WTC11 (cell line): ENCODE results near the gene NECAB2. TPM values are rescaled to one million over a fixed set of nuclear protein-coding genes. Genes with fewer than 3 reads are reported as not detected.
A peak's percentile ranks its signal among the peaks of the same experiment; 100 is the strongest.

Source experiments
- ATAC-seq: fragments of 200-7000 bp; cut with Tn5 transposase; 2 replicates; pipeline ENCODE4 v1.10.0; 2021; ENCODE audit warnings: mild to moderate bottlenecking, moderate library complexity
- CTCF ChIA-PET: fragments of 300-600 bp; sonication (Branson Sonifier 250); formaldehyde crosslinking; loops from one replicate; lab custom pipeline; 2021; ENCODE audit warnings: antibody characterized with exemption; lab: Charles Lee
- POLR2A ChIA-PET: fragments of 350-600 bp; sonication (Branson Sonifier 250); formaldehyde crosslinking; loops from one replicate; lab custom pipeline; 2021; ENCODE audit warnings: antibody characterized with exemption; lab: Charles Lee
- DNase-seq: peaks from one replicate; pipeline ENCODE4 v3.0.0; 2021; ENCODE audit warnings: low spot score
- H3K27ac Mint-ChIP-seq: 2 replicates; pipeline ENCODE4 v1.8.0; 2021; ENCODE audit warnings: mixed read lengths
- H3K27me3 Mint-ChIP-seq: 2 replicates; pipeline ENCODE4 v1.8.0; 2021; ENCODE audit warnings: low read depth, mild to moderate bottlenecking, moderate library complexity, mixed read lengths
- H3K36me3 Mint-ChIP-seq: 2 replicates; pipeline ENCODE4 v1.8.0; 2021; ENCODE audit warnings: mixed read lengths
- H3K4me1 Mint-ChIP-seq: 2 replicates; pipeline ENCODE4 v1.8.0; 2022; ENCODE audit warnings: mixed read lengths
- H3K4me3 Mint-ChIP-seq: 2 replicates; pipeline ENCODE4 v1.8.0; 2021; ENCODE audit warnings: mild to moderate bottlenecking, moderate library complexity, mixed read lengths
- H3K9me3 Mint-ChIP-seq: 2 replicates; pipeline ENCODE4 v1.8.0; 2021; ENCODE audit warnings: mixed read lengths
- CREB1 ChIP-seq: sonication (generic); formaldehyde crosslinking; IDR thresholded peaks from 2 replicates; pipeline ENCODE4 v1.8.0; 2023; ENCODE audit warnings: mild to moderate bottlenecking, missing genetic modification reagents
- E2F5 ChIP-seq: sonication (generic); formaldehyde crosslinking; IDR thresholded peaks from 2 replicates; pipeline ENCODE4 v1.8.1; 2022; ENCODE audit warnings: mild to moderate bottlenecking, moderate library complexity, missing genetic modification reagents
- ETV6 ChIP-seq: sonication (generic); formaldehyde crosslinking; IDR thresholded peaks from 2 replicates; pipeline ENCODE4 v1.8.1; 2022; ENCODE audit warnings: mild to moderate bottlenecking, missing genetic modification reagents
- FOXJ3 ChIP-seq: sonication (generic); formaldehyde crosslinking; IDR thresholded peaks from 2 replicates; pipeline ENCODE4 v1.9.0; 2021; ENCODE audit warnings: missing genetic modification reagents, mild to moderate bottlenecking, borderline replicate concordance
- IRF2 ChIP-seq: sonication (generic); formaldehyde crosslinking; IDR thresholded peaks from 2 replicates; pipeline ENCODE4 v1.8.0; 2022; ENCODE audit warnings: low read depth, missing genetic modification reagents, borderline replicate concordance
- JUN ChIP-seq: sonication (generic); formaldehyde crosslinking; IDR thresholded peaks from 2 replicates; pipeline ENCODE4 v1.8.0; 2023; ENCODE audit warnings: mild to moderate bottlenecking, missing genetic modification reagents
- MXD4 ChIP-seq: fragments of 250-450 bp; sonication (Bioruptor Pico); IDR thresholded peaks from 2 replicates; pipeline ENCODE4 v1.8.0; 2021; ENCODE audit warnings: mild to moderate bottlenecking, moderate library complexity, borderline replicate concordance
- STAT6 ChIP-seq: sonication (generic); formaldehyde crosslinking; conservative IDR thresholded peaks from 2 replicates; pipeline ENCODE4 v1.8.1; 2023; ENCODE audit warnings: mild to moderate bottlenecking, low read depth, missing genetic modification reagents, moderate library complexity
- TEAD4 ChIP-seq: sonication (generic); formaldehyde crosslinking; IDR thresholded peaks from 2 replicates; pipeline ENCODE4 v1.8.0; 2022; ENCODE audit warnings: mild to moderate bottlenecking, missing genetic modification reagents
- TP53 ChIP-seq: sonication (generic); formaldehyde crosslinking; IDR thresholded peaks from 2 replicates; pipeline ENCODE4 v1.8.1; 2023; ENCODE audit warnings: mild to moderate bottlenecking, missing genetic modification reagents
- ZBTB21 ChIP-seq: sonication (generic); formaldehyde crosslinking; IDR thresholded peaks from 2 replicates; pipeline ENCODE4 v1.8.1; 2023; ENCODE audit warnings: mild to moderate bottlenecking, missing genetic modification reagents, borderline replicate concordance
- ZMAT4 ChIP-seq: fragments of 250-450 bp; sonication (Bioruptor Pico); IDR thresholded peaks from 2 replicates; pipeline ENCODE4 v1.9.0; 2021; ENCODE audit warnings: mild to moderate bottlenecking
- ZNF317 ChIP-seq: sonication (generic); formaldehyde crosslinking; IDR thresholded peaks from 2 replicates; pipeline ENCODE4 v1.8.1; 2023; ENCODE audit warnings: low read depth, mild to moderate bottlenecking, moderate library complexity, missing genetic modification reagents, borderline replicate concordance
- ZNF416 ChIP-seq: fragments of 250-450 bp; sonication (Bioruptor Pico); IDR thresholded peaks from 2 replicates; pipeline ENCODE4 v1.9.0; 2021; ENCODE audit warnings: mild to moderate bottlenecking, inconsistent platforms
- ZNF425 ChIP-seq: fragments of 250-450 bp; sonication (Bioruptor Pico); conservative IDR thresholded peaks from 2 replicates; pipeline ENCODE4 v1.9.0; 2021; ENCODE audit warnings: mild to moderate bottlenecking
- ZNF532 ChIP-seq: fragments of 250-450 bp; sonication (Bioruptor Pico); IDR thresholded peaks from 2 replicates; pipeline ENCODE4 v1.9.0; 2021; ENCODE audit warnings: mild to moderate bottlenecking, borderline replicate concordance
- ZNF671 ChIP-seq: fragments of 250-450 bp; sonication (Bioruptor Pico); IDR thresholded peaks from 2 replicates; pipeline ENCODE4 v1.8.0; 2021; ENCODE audit warnings: mild to moderate bottlenecking
- total RNA-seq: library from RNA; stranded (reverse); gene quantifications from 3 replicates; pipeline ENCODE4 v1.2.3, GENCODE V29; 2021
- TF ChIP-seq, protein P1 (sequence below): fragments of 250-450 bp; sonication (Bioruptor Pico); IDR thresholded peaks from 2 replicates; pipeline ENCODE4 v1.9.0; 2021; ENCODE audit warnings: moderate library complexity, mild to moderate bottlenecking, inconsistent platforms, borderline replicate concordance
- TF ChIP-seq, protein P2 (sequence below): sonication (generic); formaldehyde crosslinking; IDR thresholded peaks from 2 replicates; pipeline ENCODE4 v1.8.1; 2023; ENCODE audit warnings: mild to moderate bottlenecking, missing genetic modification reagents

Gene NECAB2
- total RNA-seq, 1 experiment from 2014 or later: 2.9 TPM

DNA sequence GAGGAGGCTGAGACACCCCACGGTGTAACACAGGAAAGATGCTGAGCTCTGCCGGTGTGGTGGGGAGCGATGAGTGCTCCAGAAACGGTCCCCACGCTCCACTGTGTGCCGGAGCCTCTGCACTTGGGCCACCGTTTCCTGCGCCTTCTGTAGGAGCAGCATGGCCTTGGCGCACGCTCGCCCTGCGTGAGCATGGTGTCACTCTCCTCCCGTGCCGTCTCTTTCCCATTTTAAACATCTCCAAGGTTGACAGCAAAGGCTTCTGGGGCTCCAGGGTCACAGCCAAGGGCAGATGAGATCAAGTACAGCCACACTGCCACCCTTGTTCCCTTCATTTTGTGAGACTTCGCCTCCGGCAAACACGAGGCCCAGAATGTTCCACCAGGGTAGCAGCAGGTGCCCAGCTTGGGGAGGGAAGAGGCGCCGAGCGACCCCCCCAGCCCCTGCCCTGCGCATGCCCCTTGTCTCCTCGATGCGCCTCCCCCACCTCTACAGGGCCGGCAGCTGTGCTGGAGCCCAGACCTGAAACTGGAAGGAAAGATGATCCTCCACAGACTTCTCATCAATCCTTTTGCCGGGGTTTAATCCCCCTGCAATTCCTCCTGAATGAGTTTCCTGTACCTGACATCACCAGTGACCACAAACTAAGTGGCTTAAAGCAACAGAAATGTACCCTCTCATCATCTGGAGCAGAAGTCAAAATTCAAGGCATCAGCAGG lies 34.9 kb upstream of the NECAB2 start:
- no peaks in the 10 kb centered on the region for H3K4me1 Mint-ChIP-seq
- H3K27me3 Mint-ChIP-seq: no peaks in the 10 kb centered on the region; the same call in 1 of the 2 replicates
- no peak overlapping the region for H3K4me3 Mint-ChIP-seq
- no peak for ATAC-seq
- no peak overlapping the region for H3K27ac Mint-ChIP-seq
- TF ChIP-seq ETV6 (no peak), E2F5 (no peak), JUN (no peak), TEAD4 (CRISPR knock-in tag) (no peak), TP53 (no peak), FOXJ3 (no peak), ZNF416 (CRISPR knock-in tag) (no peak), ZBTB21 (CRISPR knock-in tag) (no peak), ZNF671 (CRISPR knock-in tag) (no peak), MXD4 (no peak), ZMAT4 (no peak), IRF2 (CRISPR knock-in tag) (no peak), CREB1 (CRISPR knock-in tag) (no peak), ZNF317 (CRISPR knock-in tag) (no peak)
- TF ChIP-seq, protein P1, sequence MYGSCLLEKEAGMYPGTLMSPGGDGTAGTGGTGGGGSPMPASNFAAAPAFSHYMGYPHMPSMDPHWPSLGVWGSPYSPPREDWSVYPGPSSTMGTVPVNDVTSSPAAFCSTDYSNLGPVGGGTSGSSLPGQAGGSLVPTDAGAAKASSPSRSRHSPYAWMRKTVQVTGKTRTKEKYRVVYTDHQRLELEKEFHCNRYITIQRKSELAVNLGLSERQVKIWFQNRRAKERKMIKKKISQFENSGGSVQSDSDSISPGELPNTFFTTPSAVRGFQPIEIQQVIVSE: no peak
- TF ChIP-seq, protein P2, sequence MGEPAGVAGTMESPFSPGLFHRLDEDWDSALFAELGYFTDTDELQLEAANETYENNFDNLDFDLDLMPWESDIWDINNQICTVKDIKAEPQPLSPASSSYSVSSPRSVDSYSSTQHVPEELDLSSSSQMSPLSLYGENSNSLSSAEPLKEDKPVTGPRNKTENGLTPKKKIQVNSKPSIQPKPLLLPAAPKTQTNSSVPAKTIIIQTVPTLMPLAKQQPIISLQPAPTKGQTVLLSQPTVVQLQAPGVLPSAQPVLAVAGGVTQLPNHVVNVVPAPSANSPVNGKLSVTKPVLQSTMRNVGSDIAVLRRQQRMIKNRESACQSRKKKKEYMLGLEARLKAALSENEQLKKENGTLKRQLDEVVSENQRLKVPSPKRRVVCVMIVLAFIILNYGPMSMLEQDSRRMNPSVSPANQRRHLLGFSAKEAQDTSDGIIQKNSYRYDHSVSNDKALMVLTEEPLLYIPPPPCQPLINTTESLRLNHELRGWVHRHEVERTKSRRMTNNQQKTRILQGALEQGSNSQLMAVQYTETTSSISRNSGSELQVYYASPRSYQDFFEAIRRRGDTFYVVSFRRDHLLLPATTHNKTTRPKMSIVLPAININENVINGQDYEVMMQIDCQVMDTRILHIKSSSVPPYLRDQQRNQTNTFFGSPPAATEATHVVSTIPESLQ (CRISPR knock-in tag): no peak
- no peak for DNase-seq
- ChIA-PET POLR2A (no interaction called here), CTCF (interaction anchor here (1.3 to 2.7 kb wide), 3 partner anchors 20 to 81 kb away, joined by 5 to 13 read pairs (median 6); partner anchors contain the start of gene OSGIN1)
- no peaks in the 10 kb centered on the region for H3K9me3 Mint-ChIP-seq
- no peaks in the 10 kb centered on the region for H3K36me3 Mint-ChIP-seq

- H3K36me3 Mint-ChIP-seq: no peaks in the 10 kb centered on the region
- ChIA-PET POLR2A (no interaction called here), CTCF (interaction anchor here (2.7 kb wide), 1 partner anchor 23 kb away, joined by 13 read pairs; no protein-coding TSS in a partner anchor)
- H3K27me3 Mint-ChIP-seq: no peaks in the 10 kb centered on the region; the same call in 1 of the 2 replicates
- H3K4me1 Mint-ChIP-seq: no peaks in the 10 kb centered on the region
- peak overlapping the region; percentile 23; the same call in 1 of the 2 replicates for H3K27ac Mint-ChIP-seq
- H3K9me3 Mint-ChIP-seq: no peaks in the 10 kb centered on the region
- H3K4me3 Mint-ChIP-seq: no peak overlapping the region
- ATAC-seq: no peak
- no peak for DNase-seq
- TF ChIP-seq ZNF532 (CRISPR knock-in tag) (no peak), ZNF425 (CRISPR knock-in tag) (no peak), STAT6 (CRISPR knock-in tag) (no peak)
Observed at GRCh38 chr16:83933885-83934683, 34.0 kb upstream of the NECAB2 start.
